ENCODE data around the gene AMPD1. TPM values are rescaled to one million over a fixed set of nuclear protein-coding genes. Genes with fewer than 3 reads are reported as not detected.

Gene AMPD1
- total and polyA plus RNA-seq, 2 of the 13 experiments (the other 11 are each of a cell fraction or from before 2014, with no cell fraction given), result not detected

DNA sequence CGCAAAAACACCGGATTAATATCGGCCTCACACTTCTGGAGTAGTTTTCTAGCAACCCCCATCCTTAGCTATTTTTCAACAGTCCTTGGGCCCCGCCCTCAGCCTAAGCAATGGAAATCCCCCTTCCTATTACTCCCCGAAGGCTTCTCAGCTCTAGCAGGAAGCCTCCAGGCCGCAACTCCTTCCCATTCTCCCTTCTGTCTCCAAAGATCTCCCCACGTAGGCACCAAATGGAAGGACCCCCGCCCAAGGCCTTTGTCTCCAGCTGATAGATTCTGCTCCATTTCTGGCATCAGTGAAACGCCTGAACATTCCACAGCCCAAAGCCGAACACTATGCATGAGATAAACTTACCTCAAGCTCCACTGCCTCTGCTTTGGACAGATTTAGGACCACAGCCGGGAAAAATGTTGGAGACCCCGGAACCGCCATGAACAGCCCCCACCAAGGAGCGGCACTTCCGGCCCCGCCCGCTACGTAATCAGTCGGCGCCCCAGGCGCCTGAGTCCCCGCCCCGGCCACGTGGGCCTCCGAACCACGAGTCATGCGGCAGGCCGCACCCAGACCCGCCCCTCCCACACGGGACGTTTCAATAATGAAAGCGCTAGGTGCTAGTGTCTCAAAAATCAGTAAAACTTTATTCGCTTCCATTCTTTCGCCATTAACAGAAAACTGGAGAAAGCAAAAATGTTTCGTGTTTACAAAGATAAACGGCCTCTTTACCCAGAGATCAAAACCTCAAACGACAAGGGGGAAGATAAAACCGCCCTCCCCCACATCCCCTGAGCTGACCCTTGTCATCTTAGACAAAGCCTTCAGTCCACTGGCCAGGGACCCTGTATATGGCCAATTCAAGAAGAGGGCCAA is 21.2 kb upstream of the AMPD1 start, which contains the start of gene NRAS (continued):
- TF ChIP-seq ATF4 (CRISPR knock-in tag; IDR thresholded peaks at IDR 0.05), result peak in 1 of 2 experiments; percentile 27; a peak in 1 of 4 replicates
- peak; percentile 91 for TF ChIP-seq THAP11 (CRISPR knock-in tag; IDR thresholded peaks at IDR 0.05)
- 0 out of 2 replicates have a peak, but pooled peaks have one; percentile 49 for TF ChIP-seq HOMEZ (CRISPR knock-in tag; IDR thresholded peaks at IDR 0.05; ENCODE audit: low read depth)
- peak; percentile 91 for TF ChIP-seq POLR2AphosphoS5 (IDR thresholded peaks at IDR 0.05; ENCODE audit: low read depth, low read length)
- TF ChIP-seq, protein P1, sequence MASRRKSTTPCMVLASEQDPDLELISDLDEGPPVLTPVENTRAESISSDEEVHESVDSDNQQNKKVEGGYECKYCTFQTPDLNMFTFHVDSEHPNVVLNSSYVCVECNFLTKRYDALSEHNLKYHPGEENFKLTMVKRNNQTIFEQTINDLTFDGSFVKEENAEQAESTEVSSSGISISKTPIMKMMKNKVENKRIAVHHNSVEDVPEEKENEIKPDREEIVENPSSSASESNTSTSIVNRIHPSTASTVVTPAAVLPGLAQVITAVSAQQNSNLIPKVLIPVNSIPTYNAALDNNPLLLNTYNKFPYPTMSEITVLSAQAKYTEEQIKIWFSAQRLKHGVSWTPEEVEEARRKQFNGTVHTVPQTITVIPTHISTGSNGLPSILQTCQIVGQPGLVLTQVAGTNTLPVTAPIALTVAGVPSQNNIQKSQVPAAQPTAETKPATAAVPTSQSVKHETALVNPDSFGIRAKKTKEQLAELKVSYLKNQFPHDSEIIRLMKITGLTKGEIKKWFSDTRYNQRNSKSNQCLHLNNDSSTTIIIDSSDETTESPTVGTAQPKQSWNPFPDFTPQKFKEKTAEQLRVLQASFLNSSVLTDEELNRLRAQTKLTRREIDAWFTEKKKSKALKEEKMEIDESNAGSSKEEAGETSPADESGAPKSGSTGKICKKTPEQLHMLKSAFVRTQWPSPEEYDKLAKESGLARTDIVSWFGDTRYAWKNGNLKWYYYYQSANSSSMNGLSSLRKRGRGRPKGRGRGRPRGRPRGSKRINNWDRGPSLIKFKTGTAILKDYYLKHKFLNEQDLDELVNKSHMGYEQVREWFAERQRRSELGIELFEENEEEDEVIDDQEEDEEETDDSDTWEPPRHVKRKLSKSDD (CRISPR knock-in tag; IDR thresholded peaks at IDR 0.05; ENCODE audit: low read depth), result 0 out of 2 replicates have a peak, but pooled peaks have one; percentile 17
- TF ChIP-seq, protein P2, sequence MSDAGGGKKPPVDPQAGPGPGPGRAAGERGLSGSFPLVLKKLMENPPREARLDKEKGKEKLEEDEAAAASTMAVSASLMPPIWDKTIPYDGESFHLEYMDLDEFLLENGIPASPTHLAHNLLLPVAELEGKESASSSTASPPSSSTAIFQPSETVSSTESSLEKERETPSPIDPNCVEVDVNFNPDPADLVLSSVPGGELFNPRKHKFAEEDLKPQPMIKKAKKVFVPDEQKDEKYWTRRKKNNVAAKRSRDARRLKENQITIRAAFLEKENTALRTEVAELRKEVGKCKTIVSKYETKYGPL (CRISPR knock-in tag; IDR thresholded peaks at IDR 0.05), result no peak
- peak; percentile 99 for TF ChIP-seq MYC (CRISPR knock-in tag; IDR thresholded peaks at IDR 0.05; ENCODE audit: borderline replicate concordance)
- TF ChIP-seq ZNF414 (CRISPR knock-in tag; IDR thresholded peaks at IDR 0.05), result 0 out of 2 replicates have a peak, but pooled peaks have one; percentile 65
- TF ChIP-seq HOXA7 (CRISPR knock-in tag; IDR thresholded peaks at IDR 0.05), result no peak
- TF ChIP-seq POGK (CRISPR knock-in tag; conservative IDR thresholded peaks at IDR 0.05), result peak; percentile 57; the same call in 1 of the 2 replicates
- TF ChIP-seq, protein P3, sequence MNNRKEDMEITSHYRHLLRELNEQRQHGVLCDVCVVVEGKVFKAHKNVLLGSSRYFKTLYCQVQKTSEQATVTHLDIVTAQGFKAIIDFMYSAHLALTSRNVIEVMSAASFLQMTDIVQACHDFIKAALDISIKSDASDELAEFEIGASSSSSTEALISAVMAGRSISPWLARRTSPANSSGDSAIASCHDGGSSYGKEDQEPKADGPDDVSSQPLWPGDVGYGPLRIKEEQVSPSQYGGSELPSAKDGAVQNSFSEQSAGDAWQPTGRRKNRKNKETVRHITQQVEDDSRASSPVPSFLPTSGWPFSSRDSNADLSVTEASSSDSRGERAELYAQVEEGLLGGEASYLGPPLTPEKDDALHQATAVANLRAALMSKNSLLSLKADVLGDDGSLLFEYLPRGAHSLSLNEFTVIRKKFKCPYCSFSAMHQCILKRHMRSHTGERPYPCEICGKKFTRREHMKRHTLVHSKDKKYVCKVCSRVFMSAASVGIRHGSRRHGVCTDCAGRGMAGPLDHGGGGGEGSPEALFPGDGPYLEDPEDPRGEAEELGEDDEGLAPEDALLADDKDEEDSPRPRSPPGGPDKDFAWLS (CRISPR knock-in tag; IDR thresholded peaks at IDR 0.05; ENCODE audit: borderline replicate concordance), result no peak
- TF ChIP-seq TAF1 (CRISPR knock-in tag; IDR thresholded peaks at IDR 0.05), result peak; percentile 58; the same call in 1 of the 2 replicates
- TF ChIP-seq, protein P4, sequence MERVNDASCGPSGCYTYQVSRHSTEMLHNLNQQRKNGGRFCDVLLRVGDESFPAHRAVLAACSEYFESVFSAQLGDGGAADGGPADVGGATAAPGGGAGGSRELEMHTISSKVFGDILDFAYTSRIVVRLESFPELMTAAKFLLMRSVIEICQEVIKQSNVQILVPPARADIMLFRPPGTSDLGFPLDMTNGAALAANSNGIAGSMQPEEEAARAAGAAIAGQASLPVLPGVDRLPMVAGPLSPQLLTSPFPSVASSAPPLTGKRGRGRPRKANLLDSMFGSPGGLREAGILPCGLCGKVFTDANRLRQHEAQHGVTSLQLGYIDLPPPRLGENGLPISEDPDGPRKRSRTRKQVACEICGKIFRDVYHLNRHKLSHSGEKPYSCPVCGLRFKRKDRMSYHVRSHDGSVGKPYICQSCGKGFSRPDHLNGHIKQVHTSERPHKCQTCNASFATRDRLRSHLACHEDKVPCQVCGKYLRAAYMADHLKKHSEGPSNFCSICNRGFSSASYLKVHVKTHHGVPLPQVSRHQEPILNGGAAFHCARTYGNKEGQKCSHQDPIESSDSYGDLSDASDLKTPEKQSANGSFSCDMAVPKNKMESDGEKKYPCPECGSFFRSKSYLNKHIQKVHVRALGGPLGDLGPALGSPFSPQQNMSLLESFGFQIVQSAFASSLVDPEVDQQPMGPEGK (CRISPR knock-in tag; IDR thresholded peaks at IDR 0.05), result peak; percentile 93
